Tibial nerve (tissue), 4 donors: ENCODE data around the gene EP400. TPM values are rescaled to one million over a fixed set of nuclear protein-coding genes. Genes with fewer than 3 reads are reported as not detected.

Experiments
- DNase-seq, 2 donors: peaks; one replicate each; pipeline ENCODE4 v3.0.0-alpha.2; 2019; ENCODE audit warnings: low spot score in 2 of 2
- H3K27ac ChIP-seq, 4 donors: fragments of 200-600 bp; sonication (generic) in 3 of 4; one replicate each; pipeline ENCODE4 v1.5.1; 2017 to 2019; ENCODE audit warnings: mild to moderate bottlenecking in 1 of 4
- H3K27me3 ChIP-seq, 2 donors: fragments of 200-600 bp; sonication (generic) in 1 of 2; one replicate each; pipeline versions ENCODE4 v1.5.1 to v1.6.0; 2017 to 2019
- H3K36me3 ChIP-seq, 3 donors: fragments of 200-600 bp; sonication (generic); one replicate each; pipeline ENCODE4 v1.5.1; 2018 to 2019
- H3K4me1 ChIP-seq, 4 donors: fragments of 200-600 bp; sonication (generic) in 3 of 4; one replicate each; pipeline ENCODE4 v1.5.1; 2017 to 2019
- H3K4me3 ChIP-seq, 4 donors: fragments of 200-600 bp; sonication (generic) in 3 of 4; one replicate each; pipeline ENCODE4 v1.5.1; 2017 to 2019; ENCODE audit warnings: mild to moderate bottlenecking in 1 of 4, moderate library complexity in 1 of 4
- H3K9me3 ChIP-seq, 4 donors: fragments of 200-600 bp; sonication (generic) in 3 of 4; one replicate each; pipeline ENCODE4 v1.5.1; 2017 to 2019
- EP300 ChIP-seq, 2 donors: sonication (generic); formaldehyde crosslinking; IDR thresholded peaks; one replicate each; pipeline ENCODE4 v1.6.1; 2017; ENCODE audit warnings: antibody characterized with exemption in 2 of 2, mild to moderate bottlenecking in 1 of 2
- POLR2A ChIP-seq, 2 donors: fragments of 450-650 bp; IDR thresholded peaks; one replicate each; pipeline ENCODE4 v1.6.1; 2017; ENCODE audit warnings: antibody characterized with exemption in 2 of 2, mild to moderate bottlenecking in 2 of 2, moderate library complexity in 2 of 2
- WGBS, 2 donors: methylation state at CpG; one replicate each; pipeline ENCODE4 v1.1.5; 2018; 5-methylcytosine and 5-hydroxymethylcytosine counted together
- total RNA-seq, 4 donors: library from RNA; depleted of rRNA; stranded (reverse); fragments of >200 nt; gene quantifications; one replicate each; pipeline ENCODE4 v1.1.0, GENCODE V29; 2016
- TF ChIP-seq, protein P1 (sequence below), 5 experiments: fragments of 200-600 bp in 3 of 5; fragments of 450-650 bp in 2 of 5; sonication (generic) in 3 of 5; IDR thresholded peaks; one replicate each; pipeline ENCODE4 v1.5.1; 2016 to 2019; ENCODE audit warnings: antibody characterized with exemption in 5 of 5, mild to moderate bottlenecking in 3 of 5, moderate library complexity in 2 of 5

The EP400 gene
- total RNA-seq, 4 donors from 2014 or later: 27.8 to 41.4 (median 32.2) TPM

DNA sequence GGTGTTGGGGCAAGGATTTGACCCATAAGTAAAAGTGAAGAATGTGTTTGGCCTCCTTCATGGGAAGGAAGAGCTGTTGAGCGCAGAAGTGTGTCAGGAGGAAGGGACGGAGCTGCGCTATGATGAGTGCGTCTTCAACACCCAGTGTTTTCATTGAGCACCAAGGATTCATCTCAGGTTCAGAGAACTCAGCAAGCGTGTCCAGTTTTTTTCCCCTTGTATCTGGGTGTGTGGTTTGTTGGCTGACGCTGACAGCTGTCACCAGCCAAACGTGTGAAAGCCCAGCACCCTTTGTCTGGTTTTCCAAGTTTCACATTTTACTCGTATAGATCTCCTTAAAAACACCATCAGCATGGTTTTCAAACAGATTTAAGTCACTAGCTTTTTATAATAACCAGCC, 12.3 kb downstream of the EP400 start:
- H3K4me3 ChIP-seq: no peak overlapping the region
- DNase-seq: no peak
- no peak overlapping the region for H3K27ac ChIP-seq
- no peaks in the 10 kb centered on the region for H3K27me3 ChIP-seq
- peaks cover 0 to 71% (median 14%) of the 10 kb centered on the region in 4 donors for H3K4me1 ChIP-seq
- peaks cover 0 to 25% (median 0%) of the 10 kb centered on the region in 3 donors for H3K36me3 ChIP-seq
- 86 to 90% methylated on average over 8 of the region's 8 CpGs for WGBS, 2 donors
- H3K9me3 ChIP-seq: no peaks in the 10 kb centered on the region
- no peak for TF ChIP-seq EP300 (IDR thresholded peaks at IDR 0.05)
- TF ChIP-seq, protein P1, sequence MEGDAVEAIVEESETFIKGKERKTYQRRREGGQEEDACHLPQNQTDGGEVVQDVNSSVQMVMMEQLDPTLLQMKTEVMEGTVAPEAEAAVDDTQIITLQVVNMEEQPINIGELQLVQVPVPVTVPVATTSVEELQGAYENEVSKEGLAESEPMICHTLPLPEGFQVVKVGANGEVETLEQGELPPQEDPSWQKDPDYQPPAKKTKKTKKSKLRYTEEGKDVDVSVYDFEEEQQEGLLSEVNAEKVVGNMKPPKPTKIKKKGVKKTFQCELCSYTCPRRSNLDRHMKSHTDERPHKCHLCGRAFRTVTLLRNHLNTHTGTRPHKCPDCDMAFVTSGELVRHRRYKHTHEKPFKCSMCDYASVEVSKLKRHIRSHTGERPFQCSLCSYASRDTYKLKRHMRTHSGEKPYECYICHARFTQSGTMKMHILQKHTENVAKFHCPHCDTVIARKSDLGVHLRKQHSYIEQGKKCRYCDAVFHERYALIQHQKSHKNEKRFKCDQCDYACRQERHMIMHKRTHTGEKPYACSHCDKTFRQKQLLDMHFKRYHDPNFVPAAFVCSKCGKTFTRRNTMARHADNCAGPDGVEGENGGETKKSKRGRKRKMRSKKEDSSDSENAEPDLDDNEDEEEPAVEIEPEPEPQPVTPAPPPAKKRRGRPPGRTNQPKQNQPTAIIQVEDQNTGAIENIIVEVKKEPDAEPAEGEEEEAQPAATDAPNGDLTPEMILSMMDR (IDR thresholded peaks at IDR 0.05): no peak
- no peak for TF ChIP-seq POLR2A (IDR thresholded peaks at IDR 0.05)

DNA sequence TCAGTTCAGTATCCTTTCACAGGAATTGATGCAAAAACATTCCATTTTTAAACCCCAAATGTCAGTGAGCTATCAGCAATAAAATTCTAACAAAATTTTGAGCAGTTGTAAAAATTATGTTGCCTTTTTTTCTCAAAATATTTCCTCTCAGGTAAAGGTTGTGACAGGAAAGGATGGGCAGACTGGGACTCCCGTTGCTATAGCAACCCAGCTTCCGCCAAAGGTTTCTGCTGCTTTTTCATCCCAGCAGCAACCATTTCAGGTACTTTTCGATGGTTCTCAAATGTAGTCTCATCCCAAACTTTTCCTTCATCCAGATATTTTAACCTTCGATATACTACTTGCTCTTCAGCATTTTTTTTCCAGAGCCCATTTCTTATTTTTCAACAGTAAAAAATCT, 13.6 kb downstream of the EP400 start:
- Histone ChIP-seq H3K4me1 (peaks cover 0 to 58% (median 10%) of the 10 kb centered on the region in 4 donors), H3K4me3 (no peak overlapping the region), H3K9me3 (no peaks in the 10 kb centered on the region), H3K27ac (no peak overlapping the region), H3K36me3 (peaks cover 0 to 25% (median 0%) of the 10 kb centered on the region in 3 donors), H3K27me3 (no peaks in the 10 kb centered on the region)
- TF ChIP-seq, protein P1 (IDR thresholded peaks at IDR 0.05): no peak
- TF ChIP-seq EP300 (IDR thresholded peaks at IDR 0.05): no peak
- TF ChIP-seq POLR2A (IDR thresholded peaks at IDR 0.05): no peak
- WGBS, 2 donors: 83 to 86% methylated on average over 4 of the region's 4 CpGs
- DNase-seq: no peak

DNA sequence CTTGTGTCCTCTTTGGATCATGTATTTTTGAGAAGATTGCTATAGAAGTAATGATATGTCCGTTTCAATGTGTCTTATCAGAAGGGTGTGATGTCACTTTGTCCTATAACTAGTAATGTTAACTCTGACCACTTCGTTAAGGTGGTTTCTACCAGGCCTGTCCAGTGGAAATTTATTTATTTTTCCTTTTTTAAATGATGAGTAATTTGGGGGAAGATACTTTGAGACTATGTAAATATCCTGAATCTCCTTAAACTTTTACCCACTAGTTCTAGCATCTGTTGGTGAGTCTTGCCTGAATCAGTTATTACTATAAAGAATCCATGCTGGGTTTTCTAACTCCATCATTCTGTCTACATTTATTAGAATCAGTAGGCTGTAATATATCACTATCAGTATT, 15.3 kb downstream of the EP400 start:
- no peak overlapping the region for H3K4me3 ChIP-seq
- no peak for DNase-seq
- TF ChIP-seq POLR2A (IDR thresholded peaks at IDR 0.05) (no peak), EP300 (IDR thresholded peaks at IDR 0.05) (no peak)
- TF ChIP-seq, protein P1 (IDR thresholded peaks at IDR 0.05): no peak
- no peaks in the 10 kb centered on the region for H3K9me3 ChIP-seq
- 80 to 81% methylated on average over 2 of the region's 2 CpGs for WGBS, 2 donors
- H3K36me3 ChIP-seq: peaks cover 0 to 25% (median 0%) of the 10 kb centered on the region in 3 donors
- H3K4me1 ChIP-seq: peaks cover 0 to 48% (median 10%) of the 10 kb centered on the region in 4 donors
- H3K27me3 ChIP-seq: no peaks in the 10 kb centered on the region
- H3K27ac ChIP-seq: no peak overlapping the region

DNA sequence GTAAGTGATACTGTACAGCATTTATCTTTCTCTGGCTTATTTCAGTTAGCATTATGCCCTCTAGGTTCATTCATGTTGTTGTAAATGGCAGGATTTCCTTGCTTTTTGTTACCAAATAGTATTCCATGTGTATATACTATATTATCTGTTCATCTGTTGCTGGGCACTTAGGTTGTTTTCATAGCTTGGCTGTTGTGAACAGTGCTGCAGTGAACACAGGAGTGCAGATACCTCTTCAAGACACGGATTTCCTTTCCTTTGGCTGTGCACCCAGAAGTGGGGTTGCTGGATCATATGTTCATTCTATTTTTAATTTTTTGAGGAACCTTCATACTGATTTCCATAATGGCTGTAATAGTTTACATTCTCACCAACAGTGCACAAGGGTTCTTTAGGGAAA, 21.5 kb downstream of the EP400 start:
- Histone ChIP-seq H3K9me3 (no peaks in the 10 kb centered on the region), H3K27me3 (no peaks in the 10 kb centered on the region), H3K27ac (no peak overlapping the region), H3K4me1 (peaks cover 0 to 24% (median 0%) of the 10 kb centered on the region in 4 donors), H3K4me3 (no peak overlapping the region), H3K36me3 (peaks cover 0 to 6% (median 0%) of the 10 kb centered on the region in 3 donors)
- DNase-seq: no peak
- 47 to 54% methylated on average over 1 of the region's 1 CpG for whole genome bisulfite sequencing, 2 donors
- TF ChIP-seq EP300 (IDR thresholded peaks at IDR 0.05) (no peak), POLR2A (IDR thresholded peaks at IDR 0.05) (no peak)
- TF ChIP-seq, protein P1 (IDR thresholded peaks at IDR 0.05): no peak

DNA sequence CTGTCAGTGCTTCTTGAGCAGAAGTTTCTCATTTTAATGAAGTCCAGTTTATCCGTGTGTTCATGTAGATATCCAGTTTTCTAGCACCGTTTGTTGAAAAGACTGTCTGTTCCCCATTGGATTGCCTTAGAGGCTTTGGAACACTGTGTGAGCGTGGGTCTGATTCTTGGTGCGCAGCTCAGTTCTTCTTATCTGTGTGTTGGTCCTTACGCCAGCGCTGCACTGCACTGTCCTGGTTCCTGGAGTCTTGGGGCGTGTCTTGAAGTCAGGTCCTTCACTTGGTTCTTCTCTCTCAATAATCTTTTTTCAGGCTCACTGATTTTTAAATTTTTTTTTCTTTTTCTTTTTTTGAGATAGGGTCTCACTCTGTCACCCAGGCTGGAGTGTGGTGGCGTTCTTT, 25.5 kb downstream of the EP400 start:
- no peak for DNase-seq
- peaks cover 0 to 20% (median 0%) of the 10 kb centered on the region in 4 donors for H3K4me1 ChIP-seq
- WGBS, 2 donors: 92 to 93% methylated on average over 8 of the region's 8 CpGs
- TF ChIP-seq, protein P1 (IDR thresholded peaks at IDR 0.05): no peak
- TF ChIP-seq POLR2A (IDR thresholded peaks at IDR 0.05) (no peak), EP300 (IDR thresholded peaks at IDR 0.05) (no peak)
- no peaks in the 10 kb centered on the region for H3K27me3 ChIP-seq
- peaks cover 0 to 27% (median 0%) of the 10 kb centered on the region in 3 donors for H3K36me3 ChIP-seq
- H3K9me3 ChIP-seq: no peaks in the 10 kb centered on the region
- H3K27ac ChIP-seq: no peak overlapping the region
- no peak overlapping the region for H3K4me3 ChIP-seq
